GM21723 (cell line): ENCODE measurements around the gene PTK7.
"Not testable (repeated sequence)": the region's sequence is repeated elsewhere in the genome, so short reads cannot be mapped to it uniquely, and the experiment has no call there.

Experiments
- ATAC-seq: cut with Tn5 transposase; IDR thresholded peaks from one replicate; pipeline ENCODE4 v1.9.1; 2021; ENCODE audit warnings: mild to moderate bottlenecking, moderate library complexity; ENCODE audit not compliant: unreplicated experiment

The PTK7 gene

GRCh38 chr6:43113431-43114260 lies 37.5 kb downstream of the PTK7 start:
- ATAC-seq = no peak

- ATAC-seq = no peak
Observed at GRCh38 chr6:43115365-43115764, 39.3 kb downstream of the PTK7 start.

- ATAC-seq = not testable (repeated sequence)
Observed at GRCh38 chr6:43117466-43117865, 41.4 kb downstream of the PTK7 start.

GRCh38 chr6:43119482-43119881 lies 43.4 kb downstream of the PTK7 start:
- no peak for ATAC-seq

- no peak for ATAC-seq
Observed at GRCh38 chr6:43120101-43120763, 44.1 kb downstream of the PTK7 start.

GRCh38 chr6:43120944-43121913 lies 45.1 kb downstream of the PTK7 start:
- ATAC-seq = no peak

- no peak for ATAC-seq
Observed at GRCh38 chr6:43122146-43122545, 46.0 kb downstream of the PTK7 start.

- no peak for ATAC-seq
Observed at GRCh38 chr6:43123461-43124314, 47.6 kb downstream of the PTK7 start.

GRCh38 chr6:43124481-43124880 lies 48.4 kb downstream of the PTK7 start:
- no peak for ATAC-seq

GRCh38 chr6:43125119-43125518 lies 49.0 kb downstream of the PTK7 start:
- ATAC-seq = no peak

- ATAC-seq = no peak
Observed at GRCh38 chr6:43125555-43125954, 49.4 kb downstream of the PTK7 start.

GRCh38 chr6:43127180-43127579 lies 51.1 kb downstream of the PTK7 start:
- ATAC-seq = no peak

- ATAC-seq = no peak
Observed at GRCh38 chr6:43127877-43128276, 51.8 kb downstream of the PTK7 start.

- no peak for ATAC-seq
Observed at GRCh38 chr6:43128926-43129325, 52.8 kb downstream of the PTK7 start.

GRCh38 chr6:43129434-43130194 lies 53.5 kb downstream of the PTK7 start:
- no peak for ATAC-seq

- ATAC-seq = no peak
Observed at GRCh38 chr6:43130429-43130828, 54.3 kb downstream of the PTK7 start.

- ATAC-seq = not testable (repeated sequence)
Observed at GRCh38 chr6:43131379-43131778, 55.3 kb downstream of the PTK7 start.

GRCh38 chr6:43138267-43138666 lies 62.2 kb downstream of the PTK7 start:
- no peak for ATAC-seq

GRCh38 chr6:43139973-43140372 lies 63.9 kb downstream of the PTK7 start:
- ATAC-seq = not testable (repeated sequence)

GRCh38 chr6:43141644-43142043 lies 65.5 kb downstream of the PTK7 start:
- no peak for ATAC-seq
